ENCODE measurements around the gene ZNF609.

- TF ChIP-seq CTCF (IDR thresholded peaks at IDR 0.05): no peak
- no peak for TF ChIP-seq POLR2A (IDR thresholded peaks at IDR 0.05)
Measured at GRCh38 chr15:64441852-64442251, 18.5 kb upstream of the ZNF609 start.
